BLaER1 (cell line): ENCODE results near the gene FOXF2.

ENCODE experiments used
- H3K27ac ChIP-seq: shearing (Covaris generic); formaldehyde crosslinking; 2 replicates; pipeline ENCODE4 v1.8.1; 2022
- H3K27me3 ChIP-seq: shearing (Covaris generic); formaldehyde crosslinking; 2 replicates; pipeline ENCODE4 v1.8.1; 2022
- H3K36me3 ChIP-seq: shearing (Covaris generic); formaldehyde crosslinking; 2 replicates; pipeline ENCODE4 v1.8.1; 2022
- H3K4me1 ChIP-seq: shearing (Covaris generic); formaldehyde crosslinking; 2 replicates; pipeline ENCODE4 v1.8.1; 2022
- H3K4me2 ChIP-seq: shearing (Covaris generic); formaldehyde crosslinking; 2 replicates; pipeline ENCODE4 v1.8.1; 2022
- H3K4me3 ChIP-seq: shearing (Covaris generic); formaldehyde crosslinking; 2 replicates; pipeline ENCODE4 v1.8.1; 2022
- H3K9ac ChIP-seq: shearing (Covaris generic); formaldehyde crosslinking; 2 replicates; pipeline ENCODE4 v1.8.1; 2022
- H3K9me3 ChIP-seq: shearing (Covaris generic); formaldehyde crosslinking; 2 replicates; pipeline ENCODE4 v1.8.1; 2022
- H4K20me1 ChIP-seq: shearing (Covaris generic); formaldehyde crosslinking; 2 replicates; pipeline ENCODE4 v1.8.1; 2022
- Cebpa-rat ChIP-seq: shearing (Covaris generic); IDR thresholded peaks from 2 replicates; pipeline ENCODE4 v1.8.1; 2022

FOXF2 gene

GRCh38 chr6:1406306-1407072 is 17.1 kb downstream of the FOXF2 start:
- H3K27ac ChIP-seq: no peak overlapping the region
- H3K9me3 ChIP-seq: peaks cover 5% of the 10 kb centered on the region; the same call in 1 of the 2 replicates
- H3K9ac ChIP-seq: no peak overlapping the region
- H4K20me1 ChIP-seq: no peaks in the 10 kb centered on the region
- TF ChIP-seq Cebpa-rat: no peak
- no peak overlapping the region for H3K4me3 ChIP-seq
- H3K4me1 ChIP-seq: peaks cover 18% of the 10 kb centered on the region
- no peaks in the 10 kb centered on the region for H3K36me3 ChIP-seq
- peaks cover 47% of the 10 kb centered on the region; the same call in 1 of the 2 replicates for H3K27me3 ChIP-seq
- peak overlapping the region; percentile 32 for H3K4me2 ChIP-seq

- Histone ChIP-seq H3K4me1 (peaks cover 18% of the 10 kb centered on the region), H4K20me1 (no peaks in the 10 kb centered on the region), H3K4me3 (no peak overlapping the region), H3K27ac (no peak overlapping the region), H3K9ac (no peak overlapping the region), H3K27me3 (peaks cover 47% of the 10 kb centered on the region; the same call in 1 of the 2 replicates), H3K36me3 (no peaks in the 10 kb centered on the region), H3K4me2 (no peak overlapping the region), H3K9me3 (peaks cover 5% of the 10 kb centered on the region; the same call in 1 of the 2 replicates)
- TF ChIP-seq Cebpa-rat: no peak
These were observed 18.2 kb downstream of the FOXF2 start for GRCh38 chr6:1407499-1407990.

GRCh38 chr6:1409774-1410465 is 20.5 kb downstream of the FOXF2 start:
- peak overlapping the region; percentile 62 for H3K4me2 ChIP-seq
- H3K36me3 ChIP-seq: no peaks in the 10 kb centered on the region
- no peak overlapping the region for H3K27ac ChIP-seq
- H3K9me3 ChIP-seq: no peaks in the 10 kb centered on the region
- peaks cover 18% of the 10 kb centered on the region for H3K4me1 ChIP-seq
- no peak overlapping the region for H3K4me3 ChIP-seq
- no peak for TF ChIP-seq Cebpa-rat
- no peaks in the 10 kb centered on the region for H4K20me1 ChIP-seq
- no peak overlapping the region for H3K9ac ChIP-seq
- peaks cover 50% of the 10 kb centered on the region; the same call in 1 of the 2 replicates for H3K27me3 ChIP-seq

GRCh38 chr6:1412901-1413300 is 23.5 kb downstream of the FOXF2 start:
- Histone ChIP-seq H3K4me3 (no peak overlapping the region), H3K36me3 (no peaks in the 10 kb centered on the region), H3K27me3 (peaks cover 28% of the 10 kb centered on the region; the same call in 1 of the 2 replicates), H3K9me3 (no peaks in the 10 kb centered on the region), H3K4me2 (no peak overlapping the region), H4K20me1 (no peaks in the 10 kb centered on the region), H3K9ac (no peak overlapping the region), H3K27ac (no peak overlapping the region), H3K4me1 (peaks cover 10% of the 10 kb centered on the region)
- TF ChIP-seq Cebpa-rat: no peak

- Histone ChIP-seq H3K4me1 (no peaks in the 10 kb centered on the region), H3K9me3 (0 out of 2 replicates have a peak, but pooled peaks cover 1% of the 10 kb centered on the region), H3K4me2 (no peak overlapping the region), H3K36me3 (no peaks in the 10 kb centered on the region), H4K20me1 (no peaks in the 10 kb centered on the region), H3K27ac (no peak overlapping the region), H3K27me3 (0 out of 2 replicates have a peak, but pooled peaks cover 3% of the 10 kb centered on the region), H3K4me3 (no peak overlapping the region), H3K9ac (no peak overlapping the region)
- TF ChIP-seq Cebpa-rat: no peak
These were observed 26.2 kb downstream of the FOXF2 start for GRCh38 chr6:1415416-1416063.

GRCh38 chr6:1416191-1416760 is 26.9 kb downstream of the FOXF2 start:
- peaks cover 7% of the 10 kb centered on the region; the same call in 1 of the 2 replicates for H3K9me3 ChIP-seq
- H3K4me2 ChIP-seq: no peak overlapping the region
- no peak overlapping the region for H3K9ac ChIP-seq
- no peaks in the 10 kb centered on the region for H3K4me1 ChIP-seq
- no peaks in the 10 kb centered on the region for H3K36me3 ChIP-seq
- no peak overlapping the region for H3K4me3 ChIP-seq
- H4K20me1 ChIP-seq: no peaks in the 10 kb centered on the region
- 0 out of 2 replicates have a peak, but pooled peaks cover 3% of the 10 kb centered on the region for H3K27me3 ChIP-seq
- H3K27ac ChIP-seq: no peak overlapping the region
- TF ChIP-seq Cebpa-rat: no peak

GRCh38 chr6:1416820-1417219 is 27.4 kb downstream of the FOXF2 start:
- Histone ChIP-seq H3K27me3 (0 out of 2 replicates have a peak, but pooled peaks cover 3% of the 10 kb centered on the region), H3K4me1 (no peaks in the 10 kb centered on the region), H3K9ac (no peak overlapping the region), H3K27ac (no peak overlapping the region), H3K4me3 (no peak overlapping the region), H3K9me3 (peaks cover 9% of the 10 kb centered on the region; the same call in 1 of the 2 replicates), H4K20me1 (no peaks in the 10 kb centered on the region), H3K4me2 (no peak overlapping the region), H3K36me3 (no peaks in the 10 kb centered on the region)
- TF ChIP-seq Cebpa-rat: no peak

- H3K4me1 ChIP-seq: no peaks in the 10 kb centered on the region
- no peak overlapping the region for H3K9ac ChIP-seq
- no peak overlapping the region for H3K4me2 ChIP-seq
These were observed 28.3 kb downstream of the FOXF2 start for GRCh38 chr6:1417718-1418117.

More at GRCh38 chr6:1417718-1418117, 28.3 kb downstream of the FOXF2 start:
- 0 out of 2 replicates have a peak, but pooled peaks cover 3% of the 10 kb centered on the region for H3K27me3 ChIP-seq
- no peak overlapping the region for H3K4me3 ChIP-seq
- no peak overlapping the region for H3K27ac ChIP-seq
- TF ChIP-seq Cebpa-rat: no peak
- H3K9me3 ChIP-seq: peaks cover 9% of the 10 kb centered on the region; the same call in 1 of the 2 replicates
- no peaks in the 10 kb centered on the region for H4K20me1 ChIP-seq
- no peaks in the 10 kb centered on the region for H3K36me3 ChIP-seq
